GM12865 (cell line): ENCODE measurements around the gene HDAC6.
"Not testable (repeated sequence)": the region's sequence is repeated elsewhere in the genome, so short reads cannot be mapped to it uniquely, and the experiment has no call there.

Experiments
- DNase-seq: peaks from one replicate; pipeline ENCODE4 v3.0.0; 2010; ENCODE audit warnings: low read depth
- H3K4me3 ChIP-seq: 2 replicates; pipeline ENCODE4 v1.5.1; 2011; ENCODE audit warnings: mild to moderate bottlenecking, low read depth, low read length, control low read depth
- TF ChIP-seq, protein P1 (sequence below): IDR thresholded peaks from 2 replicates; pipeline ENCODE4 v1.5.1; 2011; ENCODE audit warnings: low read length, control low read depth, low read depth, inconsistent platforms; ENCODE audit not compliant: insufficient read depth; ENCODE audit errors: missing control alignments

Gene HDAC6

DNA sequence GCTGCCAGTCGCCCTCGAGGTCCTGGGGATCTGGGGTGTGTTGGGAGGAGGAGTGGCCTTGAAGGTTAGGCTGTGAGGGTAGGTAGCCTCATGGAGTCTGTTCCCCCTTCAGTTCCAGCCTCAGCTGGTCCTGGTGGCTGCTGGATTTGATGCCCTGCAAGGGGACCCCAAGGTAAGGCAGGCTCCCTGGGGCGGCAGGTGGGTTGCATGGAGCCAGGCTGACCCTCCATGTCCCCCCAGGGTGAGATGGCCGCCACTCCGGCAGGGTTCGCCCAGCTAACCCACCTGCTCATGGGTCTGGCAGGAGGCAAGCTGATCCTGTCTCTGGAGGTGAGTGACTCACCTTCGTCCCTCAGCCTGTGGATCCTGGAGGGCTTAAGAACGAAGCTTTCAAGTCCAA is 12.9 kb downstream of the HDAC6 start:
- H3K4me3 ChIP-seq: no peak overlapping the region
- TF ChIP-seq, protein P1, sequence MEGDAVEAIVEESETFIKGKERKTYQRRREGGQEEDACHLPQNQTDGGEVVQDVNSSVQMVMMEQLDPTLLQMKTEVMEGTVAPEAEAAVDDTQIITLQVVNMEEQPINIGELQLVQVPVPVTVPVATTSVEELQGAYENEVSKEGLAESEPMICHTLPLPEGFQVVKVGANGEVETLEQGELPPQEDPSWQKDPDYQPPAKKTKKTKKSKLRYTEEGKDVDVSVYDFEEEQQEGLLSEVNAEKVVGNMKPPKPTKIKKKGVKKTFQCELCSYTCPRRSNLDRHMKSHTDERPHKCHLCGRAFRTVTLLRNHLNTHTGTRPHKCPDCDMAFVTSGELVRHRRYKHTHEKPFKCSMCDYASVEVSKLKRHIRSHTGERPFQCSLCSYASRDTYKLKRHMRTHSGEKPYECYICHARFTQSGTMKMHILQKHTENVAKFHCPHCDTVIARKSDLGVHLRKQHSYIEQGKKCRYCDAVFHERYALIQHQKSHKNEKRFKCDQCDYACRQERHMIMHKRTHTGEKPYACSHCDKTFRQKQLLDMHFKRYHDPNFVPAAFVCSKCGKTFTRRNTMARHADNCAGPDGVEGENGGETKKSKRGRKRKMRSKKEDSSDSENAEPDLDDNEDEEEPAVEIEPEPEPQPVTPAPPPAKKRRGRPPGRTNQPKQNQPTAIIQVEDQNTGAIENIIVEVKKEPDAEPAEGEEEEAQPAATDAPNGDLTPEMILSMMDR: no peak
- no peak for DNase-seq

DNA sequence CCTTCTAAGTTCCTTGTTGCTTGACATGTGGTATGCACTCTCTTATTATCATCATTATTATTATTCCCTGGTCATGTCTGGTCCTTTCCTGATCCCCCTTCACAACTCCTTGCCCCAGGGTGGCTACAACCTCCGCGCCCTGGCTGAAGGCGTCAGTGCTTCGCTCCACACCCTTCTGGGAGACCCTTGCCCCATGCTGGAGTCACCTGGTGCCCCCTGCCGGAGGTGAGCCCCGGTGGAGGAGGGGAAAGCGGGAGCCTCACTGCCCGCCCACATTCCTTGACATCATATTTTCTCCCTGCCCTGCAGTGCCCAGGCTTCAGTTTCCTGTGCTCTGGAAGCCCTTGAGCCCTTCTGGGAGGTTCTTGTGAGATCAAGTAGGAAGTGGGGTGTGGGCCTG is 13.4 kb downstream of the HDAC6 start:
- DNase-seq: no peak
- TF ChIP-seq, protein P1: no peak
- no peak overlapping the region for H3K4me3 ChIP-seq

DNA sequence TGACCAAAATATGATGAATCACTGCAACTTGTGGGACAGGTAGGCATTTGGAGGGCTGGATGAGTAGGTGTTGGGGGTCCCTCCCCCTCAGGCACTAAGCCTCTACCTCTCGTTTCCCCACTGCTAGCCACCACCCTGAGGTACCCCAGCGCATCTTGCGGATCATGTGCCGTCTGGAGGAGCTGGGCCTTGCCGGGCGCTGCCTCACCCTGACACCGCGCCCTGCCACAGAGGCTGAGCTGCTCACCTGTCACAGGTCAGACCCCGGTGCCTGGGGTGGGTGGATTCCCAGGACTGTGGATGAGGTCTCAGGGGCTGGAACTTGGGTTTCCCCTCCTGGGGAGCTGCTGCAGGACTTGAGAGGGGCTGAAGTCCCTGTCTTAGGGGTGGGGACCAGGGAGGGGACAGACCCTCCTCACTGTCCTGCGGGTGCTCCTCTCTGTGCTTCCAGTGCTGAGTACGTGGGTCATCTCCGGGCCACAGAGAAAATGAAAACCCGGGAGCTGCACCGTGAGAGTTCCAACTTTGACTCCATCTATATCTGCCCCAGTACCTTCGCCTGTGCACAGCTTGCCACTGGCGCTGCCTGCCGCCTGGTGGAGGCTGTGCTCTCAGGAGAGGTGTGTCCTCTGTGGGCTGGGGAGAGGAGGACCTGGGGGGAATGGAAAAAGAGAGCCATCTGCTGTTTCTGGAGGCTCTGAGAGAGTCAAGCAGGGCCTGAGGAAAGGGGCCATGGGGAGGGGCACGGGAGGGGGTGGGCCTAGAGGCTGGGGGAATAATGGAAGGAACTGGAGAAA is 14.3 kb downstream of the HDAC6 start:
- TF ChIP-seq, protein P1: no peak
- DNase-seq: no peak
- no peak overlapping the region for H3K4me3 ChIP-seq

DNA sequence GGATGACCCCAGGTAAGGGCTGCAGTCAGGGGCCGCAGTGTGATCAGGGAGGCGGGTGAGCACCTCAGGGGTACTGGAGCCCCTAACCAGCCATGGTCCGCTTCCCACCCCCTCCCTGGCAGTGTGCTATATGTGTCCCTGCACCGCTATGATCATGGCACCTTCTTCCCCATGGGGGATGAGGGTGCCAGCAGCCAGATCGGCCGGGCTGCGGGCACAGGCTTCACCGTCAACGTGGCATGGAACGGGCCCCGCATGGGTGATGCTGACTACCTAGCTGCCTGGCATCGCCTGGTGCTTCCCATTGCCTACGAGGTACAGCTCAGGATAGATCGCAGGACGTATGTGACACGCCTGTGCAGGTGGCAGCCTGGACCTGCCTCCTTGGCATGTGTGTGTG is 16.2 kb downstream of the HDAC6 start:
- TF ChIP-seq, protein P1: no peak
- DNase-seq: no peak

DNA sequence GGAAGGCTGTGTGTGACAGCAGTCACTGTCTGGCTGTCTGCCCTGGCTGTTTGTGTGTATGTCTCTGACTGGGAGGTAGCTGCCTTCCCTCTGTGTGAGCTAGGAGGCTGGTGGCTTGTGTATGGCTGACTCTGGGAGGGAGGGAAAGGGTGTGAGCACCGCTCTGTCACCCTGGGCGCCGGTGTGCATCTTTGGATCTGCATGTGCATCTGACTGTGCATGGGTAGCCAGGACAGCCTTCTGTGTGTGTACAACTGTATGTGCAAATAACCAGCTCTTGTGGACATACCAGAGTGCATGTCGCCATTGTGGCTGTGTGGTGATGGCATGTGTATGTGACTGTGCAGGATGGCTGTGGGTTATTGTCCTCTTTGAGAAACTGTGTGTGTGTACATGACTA is 17.0 kb downstream of the HDAC6 start:
- H3K4me3 ChIP-seq: no peak overlapping the region
- no peak for DNase-seq
- TF ChIP-seq, protein P1: no peak

More for the DNA sequence above, 16.2 kb downstream of the HDAC6 start:
- H3K4me3 ChIP-seq: no peak overlapping the region

- DNase-seq, H3K4me3 ChIP-seq: not testable (repeated sequence)
Observed at GRCh38 chrX:48819394-48819793, 17.5 kb downstream of the HDAC6 start.

GRCh38 chrX:48823053-48823452 is 21.2 kb downstream of the HDAC6 start:
- TF ChIP-seq, protein P1: no peak
- no peak for DNase-seq
- no peak overlapping the region for H3K4me3 ChIP-seq
